Measurements from ENCODE around the gene C1orf232. TPM values are rescaled to one million over a fixed set of nuclear protein-coding genes. Genes with fewer than 3 reads are reported as not detected.

C1orf232 gene
- polyA plus RNA-seq, 6 donors from 2014 or later, result not detected

GRCh38 chr1:26121854-26122773 is 46.6 kb downstream of the C1orf232 start:
- DNase-seq (no peak), ATAC-seq (ENCODE audit: low read depth in 2 of 2) (no peak)
- Mint-ChIP-seq H3K27me3 (no peaks in the 10 kb centered on the region), H3K9me3 (no peaks in the 10 kb centered on the region), H3K36me3 (no peaks in the 10 kb centered on the region), H3K27ac (no peak overlapping the region), H3K4me1 (peaks cover 16 to 32% (median 28%) of the 10 kb centered on the region in 3 donors), H3K4me3 (no peak overlapping the region)

GRCh38 chr1:26119892-26120608 is 48.7 kb downstream of the C1orf232 start:
- H3K27ac Mint-ChIP-seq, result peak overlapping the region in 4 of 6 donors; percentile 19 to 87 (median 76)
- no peak for DNase-seq
- ATAC-seq (ENCODE audit: low read depth in 2 of 2), result no peak

GRCh38 chr1:26114165-26114927 is 54.4 kb downstream of the C1orf232 start:
- H3K4me3 Mint-ChIP-seq, result peak overlapping the region in 1 of 8 donors; percentile 84
- H3K4me1 Mint-ChIP-seq, result peaks cover 15 to 28% (median 24%) of the 10 kb centered on the region in 3 donors
- no peak overlapping the region for H3K27ac Mint-ChIP-seq
- peaks cover 0 to 7% of the 10 kb centered on the region in 2 donors for H3K36me3 Mint-ChIP-seq
- no peaks in the 10 kb centered on the region for H3K27me3 Mint-ChIP-seq
- DNase-seq (no peak), ATAC-seq (ENCODE audit: low read depth in 2 of 2) (no peak)
- no peaks in the 10 kb centered on the region for H3K9me3 Mint-ChIP-seq

More at GRCh38 chr1:26119892-26120608, 48.7 kb downstream of the C1orf232 start:
- no peaks in the 10 kb centered on the region for H3K36me3 Mint-ChIP-seq
- no peaks in the 10 kb centered on the region for H3K27me3 Mint-ChIP-seq
- H3K4me1 Mint-ChIP-seq, result peaks cover 11 to 28% (median 21%) of the 10 kb centered on the region in 3 donors
- H3K9me3 Mint-ChIP-seq, result no peaks in the 10 kb centered on the region
- peak overlapping the region in 1 of 8 donors; percentile 9 for H3K4me3 Mint-ChIP-seq

Other genes with a start within 250 kb of the C1orf232 start
- 1 to 10 TPM; 4.0 to 9.2 (median 7.7) TPM for gene PAFAH2, start 170.9 kb downstream of the C1orf232 start, polyA plus RNA-seq (ENCODE audit: low read depth in 6 of 6)
- not detected for gene EXTL1, start 147.2 kb downstream of the C1orf232 start, polyA plus RNA-seq (ENCODE audit: low read depth in 6 of 6)
- gene SLC30A2, start 122.8 kb downstream of the C1orf232 start, polyA plus RNA-seq (ENCODE audit: low read depth in 6 of 6), result not detected
- not detected for gene TRIM63, start 101.3 kb downstream of the C1orf232 start, polyA plus RNA-seq (ENCODE audit: low read depth in 6 of 6)
- 1 to 10 TPM; 3.2 to 6.0 (median 4.9) TPM for gene PDIK1L, start 57.1 kb downstream of the C1orf232 start, polyA plus RNA-seq (ENCODE audit: low read depth in 6 of 6)
- not detected for gene FAM110D, start 9.9 kb downstream of the C1orf232 start, polyA plus RNA-seq (ENCODE audit: low read depth in 6 of 6)
- 10 to 100 TPM; 33.3 to 52.3 (median 36.1) TPM for gene ZNF593, start 945 bp upstream of the C1orf232 start, polyA plus RNA-seq (ENCODE audit: low read depth in 6 of 6)
- gene ZNF593OS, start 2.9 kb upstream of the C1orf232 start, polyA plus RNA-seq (ENCODE audit: low read depth in 6 of 6), result 1 to 10 TPM in 5 of 6 donors, under 1 TPM in 1; 0.96 to 3.5 (median 1.9) TPM
- gene CNKSR1, start 8.5 kb upstream of the C1orf232 start, polyA plus RNA-seq (ENCODE audit: low read depth in 6 of 6), result under 1 TPM in 3 of 6 donors, not detected in 3; 0.44 to 0.57 (median 0.49) TPM
- not detected for gene CATSPER4, start 21.6 kb upstream of the C1orf232 start, polyA plus RNA-seq (ENCODE audit: low read depth in 6 of 6)
- 1 to 10 TPM; 2.5 to 8.2 (median 4.9) TPM for gene CEP85, start 65.2 kb upstream of the C1orf232 start, polyA plus RNA-seq (ENCODE audit: low read depth in 6 of 6)
- 1,000 to 10,000 TPM in 2 of 6 donors, 100 to 1,000 TPM in 4; 624 to 1,205 (median 832) TPM for gene SH3BGRL3, start 111.1 kb upstream of the C1orf232 start, polyA plus RNA-seq (ENCODE audit: low read depth in 6 of 6)
- 10 to 100 TPM in 2 of 6 donors, 1 to 10 TPM in 4; 4.3 to 15.7 (median 6.9) TPM for gene UBXN11, start 137.7 kb upstream of the C1orf232 start, polyA plus RNA-seq (ENCODE audit: low read depth in 6 of 6)
- over 10,000 TPM; 10,565 to 16,920 (median 13,137) TPM for gene CD52, start 149.0 kb upstream of the C1orf232 start, polyA plus RNA-seq (ENCODE audit: low read depth in 6 of 6)
- 1 to 10 TPM in 2 of 6 donors, under 1 TPM in 4; 0.06 to 1.8 (median 0.70) TPM for gene CRYBG2, start 185.2 kb upstream of the C1orf232 start, polyA plus RNA-seq (ENCODE audit: low read depth in 6 of 6)
- gene ZNF683, start 203.8 kb upstream of the C1orf232 start, polyA plus RNA-seq (ENCODE audit: low read depth in 6 of 6), result not detected
- gene LIN28A, start 241.9 kb upstream of the C1orf232 start, polyA plus RNA-seq (ENCODE audit: low read depth in 6 of 6), result not detected